ENCODE measurements around the gene DDX53.

Gene DDX53

GRCh38 chrX:22999696-23000223, at the start of gene DDX53:
Gene DDX53, plus strand, starts transcription at chrX:22999960. Its CDS starts 98 bp downstream, at chrX:23000058.
- no peak for TF ChIP-seq CREB1 (IDR thresholded peaks at IDR 0.05; ENCODE audit: low read depth)
- no peak for TF ChIP-seq EP300 (IDR thresholded peaks at IDR 0.05; ENCODE audit: borderline replicate concordance)
- TF ChIP-seq NFIC (IDR thresholded peaks at IDR 0.05), result no peak
- no peak for TF ChIP-seq EGR1 (IDR thresholded peaks at IDR 0.05)
- TF ChIP-seq MAX (IDR thresholded peaks at IDR 0.05), result no peak
- TF ChIP-seq TCF12 (IDR thresholded peaks at IDR 0.05; ENCODE audit: low read depth), result no peak
- no peak for TF ChIP-seq TAF1 (IDR thresholded peaks at IDR 0.05; ENCODE audit: low read depth)
- TF ChIP-seq RAD21 (IDR thresholded peaks at IDR 0.05; ENCODE audit: low read depth), result no peak
- no peak for TF ChIP-seq ZBTB7A (IDR thresholded peaks at IDR 0.05; ENCODE audit: low read depth)
- no peak for TF ChIP-seq YY1 (IDR thresholded peaks at IDR 0.05; ENCODE audit: low read depth)
- TF ChIP-seq USF1 (IDR thresholded peaks at IDR 0.05), result no peak
- TF ChIP-seq TEAD4 (IDR thresholded peaks at IDR 0.05), result no peak

DNA sequence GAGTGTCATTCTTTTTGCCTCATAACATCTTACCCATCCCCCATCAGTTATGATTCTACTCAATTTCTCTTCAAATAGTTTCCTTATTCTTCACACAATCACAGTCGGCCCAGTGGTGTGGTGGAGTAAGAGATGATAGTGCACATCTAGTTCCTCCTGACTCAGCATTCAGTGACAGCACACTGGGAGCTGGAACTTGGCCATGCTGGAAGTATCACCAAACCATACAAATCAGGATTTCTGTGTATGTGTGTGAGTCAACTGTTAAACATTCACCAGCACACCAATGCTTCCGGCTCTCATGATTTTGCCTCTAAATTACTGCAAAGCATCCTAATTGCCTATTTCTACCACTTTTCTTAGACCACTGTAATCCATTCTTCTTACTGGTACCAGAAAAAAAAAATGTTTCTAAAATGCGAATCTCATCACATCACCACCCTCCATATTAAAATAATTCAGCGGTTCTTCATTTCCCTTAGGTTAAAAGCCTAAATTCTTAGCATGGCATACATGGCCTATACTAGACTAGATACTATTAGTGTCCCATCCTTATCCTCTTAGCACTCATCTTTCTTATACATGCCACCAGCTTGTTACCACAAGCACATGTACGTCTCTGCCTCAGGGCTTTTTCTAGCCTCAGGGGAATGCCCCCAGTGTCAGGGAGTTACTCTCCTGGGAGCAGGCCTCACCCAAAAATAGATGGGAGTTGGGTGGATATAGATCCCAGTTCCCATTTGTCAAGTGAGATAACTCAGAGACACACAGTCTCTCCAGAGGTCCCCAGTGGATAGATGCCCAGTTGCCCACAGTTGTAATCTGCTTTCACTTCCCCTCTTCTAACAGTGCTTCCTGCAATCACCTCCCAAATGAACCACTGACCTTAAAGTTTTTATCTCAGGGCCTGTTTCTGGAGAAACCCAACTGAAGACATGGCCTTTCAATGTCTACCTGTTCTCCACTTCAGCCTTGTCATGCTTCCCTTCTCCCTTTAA, 49.2 kb upstream of the DDX53 start:
- TF ChIP-seq MAX (IDR thresholded peaks at IDR 0.05) (no peak), YY1 (IDR thresholded peaks at IDR 0.05; ENCODE audit: low read depth) (no peak), USF1 (IDR thresholded peaks at IDR 0.05) (no peak)

DNA sequence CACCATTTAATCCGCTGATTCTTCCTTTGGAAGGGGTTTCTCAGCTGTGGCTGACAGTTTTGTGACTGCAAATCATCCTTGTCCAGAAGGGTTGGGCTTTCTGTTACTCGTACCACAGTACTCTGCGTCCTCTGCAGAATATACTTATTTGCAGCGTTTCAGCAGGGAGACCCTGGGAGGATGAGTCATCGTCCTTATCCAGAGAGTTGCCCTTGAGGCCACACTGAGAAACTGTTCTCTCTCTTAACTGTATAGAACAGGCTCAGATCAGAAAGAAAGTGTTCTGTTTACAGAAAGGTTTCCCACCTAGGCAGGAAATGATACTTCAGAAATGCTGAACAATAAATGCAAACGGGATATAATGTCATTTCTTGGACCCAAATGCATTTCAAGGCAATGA, 47.8 kb upstream of the DDX53 start:
- TF ChIP-seq NFIC (IDR thresholded peaks at IDR 0.05) (no peak), ZBTB7A (IDR thresholded peaks at IDR 0.05; ENCODE audit: low read depth) (no peak)

- TF ChIP-seq TAF1 (IDR thresholded peaks at IDR 0.05; ENCODE audit: low read depth) (no peak), EP300 (IDR thresholded peaks at IDR 0.05; ENCODE audit: borderline replicate concordance) (no peak), CREB1 (IDR thresholded peaks at IDR 0.05; ENCODE audit: low read depth) (no peak), TEAD4 (IDR thresholded peaks at IDR 0.05) (no peak), CEBPB (IDR thresholded peaks at IDR 0.05) (no peak), FOXM1 (IDR thresholded peaks at IDR 0.05; ENCODE audit: borderline replicate concordance, low read depth) (no peak), RAD21 (IDR thresholded peaks at IDR 0.05; ENCODE audit: low read depth) (no peak), EGR1 (IDR thresholded peaks at IDR 0.05) (no peak), TCF12 (IDR thresholded peaks at IDR 0.05; ENCODE audit: low read depth) (no peak), USF1 (IDR thresholded peaks at IDR 0.05) (no peak), REST (IDR thresholded peaks at IDR 0.05; ENCODE audit: low read depth) (no peak), NFIC (IDR thresholded peaks at IDR 0.05) (no peak), ZBTB7A (IDR thresholded peaks at IDR 0.05; ENCODE audit: low read depth) (no peak), YY1 (IDR thresholded peaks at IDR 0.05; ENCODE audit: low read depth) (no peak), MAX (IDR thresholded peaks at IDR 0.05) (no peak)
These were observed 41.5 kb upstream of the DDX53 start for GRCh38 chrX:22958250-22958649.

DNA sequence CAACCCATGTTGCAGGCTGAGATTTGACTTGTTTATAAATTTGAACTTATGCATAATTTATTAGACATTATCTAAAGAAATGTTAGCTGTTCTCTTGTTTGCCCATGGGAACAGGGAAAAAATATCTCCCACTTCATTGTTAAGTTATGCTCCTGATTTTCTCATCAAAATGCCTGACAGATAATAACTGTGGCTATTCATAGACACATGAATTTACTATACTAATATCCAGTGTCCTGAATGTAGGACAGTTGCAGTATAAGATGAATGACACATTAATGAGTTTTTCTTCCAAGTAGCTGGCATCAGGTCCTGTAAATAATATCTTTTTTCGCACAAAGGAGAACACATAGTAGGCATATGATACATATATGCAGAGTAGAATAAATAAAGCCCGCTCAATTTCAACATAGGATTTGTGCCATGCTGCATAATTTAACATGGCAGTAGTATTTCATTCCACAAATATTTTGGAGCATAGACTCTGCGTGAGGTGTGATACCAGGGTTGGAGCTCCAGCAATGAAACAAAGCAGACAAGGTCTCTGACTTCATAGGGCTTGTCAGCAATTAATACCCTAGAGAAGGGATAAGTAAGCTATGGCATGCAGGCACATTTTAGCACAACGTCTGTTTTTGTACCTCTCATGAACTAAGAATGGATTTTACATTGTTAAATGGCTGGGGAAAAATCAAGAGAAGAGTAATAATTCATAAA, 40.4 kb upstream of the DDX53 start:
- no peak for TF ChIP-seq FOXM1 (IDR thresholded peaks at IDR 0.05; ENCODE audit: borderline replicate concordance, low read depth)
- no peak for TF ChIP-seq TCF12 (IDR thresholded peaks at IDR 0.05; ENCODE audit: low read depth)
- TF ChIP-seq NFIC (IDR thresholded peaks at IDR 0.05), result no peak
- TF ChIP-seq CREB1 (IDR thresholded peaks at IDR 0.05; ENCODE audit: low read depth), result no peak
- TF ChIP-seq REST (IDR thresholded peaks at IDR 0.05; ENCODE audit: low read depth), result no peak
- no peak for TF ChIP-seq RAD21 (IDR thresholded peaks at IDR 0.05; ENCODE audit: low read depth)
- no peak for TF ChIP-seq USF1 (IDR thresholded peaks at IDR 0.05)
- no peak for TF ChIP-seq EGR1 (IDR thresholded peaks at IDR 0.05)
- TF ChIP-seq ZBTB7A (IDR thresholded peaks at IDR 0.05; ENCODE audit: low read depth), result no peak
- TF ChIP-seq EP300 (IDR thresholded peaks at IDR 0.05; ENCODE audit: borderline replicate concordance), result no peak
- TF ChIP-seq YY1 (IDR thresholded peaks at IDR 0.05; ENCODE audit: low read depth), result no peak
- TF ChIP-seq MAX (IDR thresholded peaks at IDR 0.05), result no peak
- TF ChIP-seq TEAD4 (IDR thresholded peaks at IDR 0.05), result no peak
- TF ChIP-seq TAF1 (IDR thresholded peaks at IDR 0.05; ENCODE audit: low read depth), result no peak
- no peak for TF ChIP-seq CEBPB (IDR thresholded peaks at IDR 0.05)

Data from Ishikawa (cell line).